ENCODE results near the gene TTLL8. TPM values are rescaled to one million over a fixed set of nuclear protein-coding genes. Genes with fewer than 3 reads are reported as not detected.
A peak's percentile ranks its signal among the peaks of the same experiment; 100 is the strongest.

TTLL8 gene
- polyA plus RNA-seq, 1 of the 3 experiments (the other 2 are of a cell fraction): not detected

- TF ChIP-seq FOXJ3 (CRISPR knock-in tag; IDR thresholded peaks at IDR 0.05): no peak
- TF ChIP-seq TAF1 (IDR thresholded peaks at IDR 0.05; ENCODE audit: borderline replicate concordance, low read depth, low read length): no peak
- TF ChIP-seq NRF1 (IDR thresholded peaks at IDR 0.05; ENCODE audit: low read depth, low read length): no peak
- TF ChIP-seq USF1 (IDR thresholded peaks at IDR 0.05; ENCODE audit: borderline replicate concordance, low read depth): no peak
- POLR2A ChIA-PET: no interaction called here
- Histone ChIP-seq H3F3A (replicated peaks; ENCODE audit: insufficient read depth) (no peaks in the 10 kb centered on the region), H3K9me2 (no peaks in the 10 kb centered on the region), H3K4me3 (ENCODE audit: low read depth in 2 of 2, low read length in 1 of 2) (no peak overlapping the region), H2AFZ (ENCODE audit: low read depth) (no peak overlapping the region), H3K79me2 (ENCODE audit: insufficient read depth) (no peaks in the 10 kb centered on the region), H3K36me3 (replicated peaks in 1 of 2; ENCODE audit: control insufficient read depth in 1 of 2, insufficient read depth in 2 of 2, low read length in 1 of 2) (no peaks in the 10 kb centered on the region), H3K27ac (ENCODE audit: low read depth in 2 of 2, low read length in 1 of 2) (no peak overlapping the region), H3K27me3 (ENCODE audit: insufficient read depth) (no peaks in the 10 kb centered on the region), H3K4me1 (ENCODE audit: control insufficient read depth in 1 of 2, insufficient read depth in 2 of 2, low read depth in 1 of 2, low read length in 1 of 2) (peaks cover 0 to 4% of the 10 kb centered on the region in 2 experiments; a peak in 1 of 4 replicates), H3K4me2 (no peak overlapping the region), H4K20me1 (ENCODE audit: insufficient read depth) (no peaks in the 10 kb centered on the region), H3K9me3 (peaks cover 3% of the 10 kb centered on the region; the same call in 1 of the 2 replicates), H3K9ac (no peak overlapping the region)
- CTCF ChIA-PET: interaction anchor here (1.1 to 4.1 kb wide), 5 partner anchors 14 to 66 kb away, joined by 4 to 45 read pairs (median 7); no protein-coding TSS in a partner anchor
- DNase-seq: no peak
- WGBS (ENCODE audit: low lambda C conversion rate): 69% methylated on average over 3 of the region's 4 CpGs
Measured at GRCh38 chr22:49996119-49996517, 62.0 kb downstream of the TTLL8 start.

- Histone ChIP-seq H3K79me2 (ENCODE audit: insufficient read depth) (no peaks in the 10 kb centered on the region), H3K4me1 (ENCODE audit: control insufficient read depth in 1 of 2, insufficient read depth in 2 of 2, low read depth in 1 of 2, low read length in 1 of 2) (peaks cover 0 to 4% of the 10 kb centered on the region in 2 experiments; a peak in 1 of 4 replicates), H3K4me3 (ENCODE audit: low read depth in 2 of 2, low read length in 1 of 2) (no peak overlapping the region), H2AFZ (ENCODE audit: low read depth) (no peak overlapping the region), H3F3A (replicated peaks; ENCODE audit: insufficient read depth) (no peaks in the 10 kb centered on the region), H3K27ac (ENCODE audit: low read depth in 2 of 2, low read length in 1 of 2) (no peak overlapping the region), H4K20me1 (ENCODE audit: insufficient read depth) (no peaks in the 10 kb centered on the region), H3K9me2 (no peaks in the 10 kb centered on the region), H3K4me2 (no peak overlapping the region), H3K36me3 (replicated peaks in 1 of 2; ENCODE audit: control insufficient read depth in 1 of 2, insufficient read depth in 2 of 2, low read length in 1 of 2) (no peaks in the 10 kb centered on the region), H3K9ac (no peak overlapping the region), H3K27me3 (ENCODE audit: insufficient read depth) (no peaks in the 10 kb centered on the region), H3K9me3 (peaks cover 7% of the 10 kb centered on the region; the same call in 1 of the 2 replicates)
- DNase-seq: peak; percentile 13
- ChIA-PET CTCF (interaction anchor here (1.1 to 4.1 kb wide), 5 partner anchors 14 to 65 kb away, joined by 4 to 45 read pairs (median 12); no protein-coding TSS in a partner anchor), POLR2A (no interaction called here)
- TF ChIP-seq CHD2 (IDR thresholded peaks at IDR 0.05; ENCODE audit: low read length, partially characterized antibody) (no peak), USF1 (IDR thresholded peaks at IDR 0.05; ENCODE audit: borderline replicate concordance, low read depth) (no peak), RXRA (IDR thresholded peaks at IDR 0.05; ENCODE audit: borderline replicate concordance, low read depth) (no peak), RAD21 (IDR thresholded peaks at IDR 0.05; ENCODE audit: low read length) (no peak), EZH2phosphoT487 (IDR thresholded peaks at IDR 0.05; ENCODE audit: borderline replicate concordance, low read depth) (no peak), CTCF (IDR thresholded peaks at IDR 0.05) (no peak), RFX5 (IDR thresholded peaks at IDR 0.05; ENCODE audit: low read length) (no peak), ELF1 (IDR thresholded peaks at IDR 0.05) (no peak), IRF3 (IDR thresholded peaks at IDR 0.05; ENCODE audit: low read depth, low read length) (no peak), REST (IDR thresholded peaks at IDR 0.05; ENCODE audit: low read depth, low read length) (no peak), JUND (IDR thresholded peaks at IDR 0.05) (no peak), SIN3A (IDR thresholded peaks at IDR 0.05; ENCODE audit: borderline replicate concordance, low read depth, low read length) (no peak), TEAD4 (IDR thresholded peaks at IDR 0.05; ENCODE audit: borderline replicate concordance, insufficient read depth) (no peak)
- 66% methylated on average over 5 of the region's 10 CpGs for WGBS (ENCODE audit: low lambda C conversion rate)
Measured at GRCh38 chr22:49995361-49996118, 62.6 kb downstream of the TTLL8 start.
